KG1 (cell line): Measurements from ENCODE around the gene RPL21.
A peak's percentile ranks its signal among the peaks of the same experiment; 100 is the strongest.

Source experiments
- DNase-seq: peaks from one replicate; lab custom pipeline; 2025; lab: John Stamatoyannopoulos, UW

The RPL21 gene

DNA sequence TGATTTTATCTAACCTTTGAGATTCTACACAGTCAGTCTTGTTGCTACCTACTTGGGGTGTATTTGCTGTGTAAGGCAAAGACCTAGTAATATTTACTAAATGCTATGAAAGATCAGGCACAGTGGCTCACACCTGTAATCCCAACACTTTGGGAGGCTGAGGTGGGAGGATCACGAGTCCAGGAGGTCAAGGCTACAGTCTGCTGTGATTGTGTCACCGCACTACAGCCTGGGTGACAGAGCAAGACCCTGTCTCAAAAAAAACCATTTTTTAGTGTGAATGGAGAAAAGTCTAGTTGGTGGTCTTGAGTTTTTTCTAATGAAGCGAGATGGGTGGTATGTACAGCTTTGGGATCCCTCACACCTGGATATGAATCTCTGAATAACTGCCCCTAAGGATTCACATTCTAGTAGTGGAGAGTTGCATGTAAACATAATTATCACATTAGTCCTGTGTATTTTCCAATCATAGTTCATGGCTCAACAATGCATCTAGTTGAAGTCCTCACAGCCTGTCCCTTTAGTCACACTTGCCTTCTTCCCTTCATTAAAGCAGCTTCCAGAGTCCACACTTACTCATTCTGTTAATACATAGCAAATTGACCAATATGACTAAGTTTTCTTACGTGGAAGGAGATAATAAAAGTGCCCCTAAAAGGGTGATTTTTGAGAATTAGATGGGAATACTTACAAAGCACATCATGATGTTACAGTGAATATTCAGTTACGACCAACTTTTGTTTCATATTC, 7.5 kb downstream of the RPL21 start:
- no peak for DNase-seq

DNA sequence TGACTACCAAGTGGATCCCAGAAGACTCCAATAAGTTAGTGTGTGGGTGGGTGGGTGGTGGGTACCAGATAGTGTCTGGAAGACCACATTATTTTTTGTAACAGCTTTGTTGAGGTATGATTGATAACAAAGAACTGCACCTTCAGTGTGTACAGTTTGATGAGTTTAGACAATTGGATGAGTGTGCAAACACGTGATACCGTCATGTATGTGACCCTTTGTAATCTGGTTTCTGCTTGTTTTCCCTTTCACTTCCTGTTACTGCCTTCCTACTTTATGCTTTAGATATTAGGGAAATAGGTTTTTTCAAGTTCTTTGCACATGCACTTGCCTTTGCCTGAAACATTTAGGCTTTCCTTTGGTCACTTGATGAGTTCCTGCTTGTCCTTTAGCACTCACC, 8.5 kb downstream of the RPL21 start:
- no peak for DNase-seq

DNA sequence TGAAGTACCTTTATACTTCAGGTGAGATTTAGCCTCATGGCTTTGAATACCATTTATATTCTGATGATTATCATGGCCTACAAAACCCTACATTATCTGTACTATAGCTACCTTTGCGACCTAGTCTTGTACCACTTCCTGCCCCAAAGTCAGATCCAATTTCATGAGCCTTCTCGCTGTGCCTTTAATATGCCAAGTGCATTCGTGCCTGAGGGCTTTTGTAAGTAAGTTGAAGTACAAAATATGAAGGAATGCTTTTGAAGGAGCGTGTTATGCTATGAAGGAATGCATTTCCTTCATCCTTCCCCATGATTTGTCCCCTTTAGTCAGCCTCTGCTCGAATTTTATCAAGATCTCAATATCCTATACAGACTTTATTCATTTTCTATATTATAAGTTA, 10.0 kb downstream of the RPL21 start:
- DNase-seq: no peak

DNA sequence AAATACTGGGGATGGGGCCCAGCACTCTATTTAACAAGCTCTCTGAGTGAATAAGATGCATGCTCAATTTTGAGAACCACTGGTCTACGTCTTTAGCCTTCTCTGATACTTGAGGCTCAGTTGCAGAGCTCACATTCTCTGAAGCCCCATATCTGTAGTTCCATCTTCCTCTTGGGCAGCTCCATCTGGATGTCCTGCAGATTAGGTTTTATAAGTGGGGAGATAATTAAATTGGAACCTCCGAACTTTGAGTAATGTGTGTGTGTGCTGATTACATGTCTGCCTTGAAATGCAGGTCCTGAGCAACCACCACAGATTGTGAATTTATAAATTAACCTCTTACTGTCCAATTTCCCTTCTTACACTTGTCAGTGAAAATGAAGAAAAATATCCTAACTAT, 12.1 kb downstream of the RPL21 start:
- no peak for DNase-seq

DNA sequence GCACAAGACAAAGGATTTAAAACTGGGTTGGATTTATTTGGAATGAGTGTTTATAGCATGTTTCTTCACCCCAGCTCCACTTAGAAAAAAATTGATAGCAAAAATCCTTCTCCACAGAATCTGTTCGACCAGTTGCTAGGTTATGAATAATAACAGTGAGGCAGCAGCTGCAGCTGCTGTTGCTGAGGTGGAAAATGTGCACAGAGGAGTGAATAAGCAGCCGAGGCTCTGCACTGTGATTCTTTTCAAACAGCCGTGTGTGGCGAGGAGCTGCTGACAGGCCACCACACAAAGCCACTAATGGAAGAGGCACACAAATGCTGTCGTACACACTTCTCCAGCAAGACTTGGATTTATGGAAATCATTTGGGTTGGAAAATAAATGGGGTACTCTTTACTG, 12.8 kb downstream of the RPL21 start:
- no peak for DNase-seq

DNA sequence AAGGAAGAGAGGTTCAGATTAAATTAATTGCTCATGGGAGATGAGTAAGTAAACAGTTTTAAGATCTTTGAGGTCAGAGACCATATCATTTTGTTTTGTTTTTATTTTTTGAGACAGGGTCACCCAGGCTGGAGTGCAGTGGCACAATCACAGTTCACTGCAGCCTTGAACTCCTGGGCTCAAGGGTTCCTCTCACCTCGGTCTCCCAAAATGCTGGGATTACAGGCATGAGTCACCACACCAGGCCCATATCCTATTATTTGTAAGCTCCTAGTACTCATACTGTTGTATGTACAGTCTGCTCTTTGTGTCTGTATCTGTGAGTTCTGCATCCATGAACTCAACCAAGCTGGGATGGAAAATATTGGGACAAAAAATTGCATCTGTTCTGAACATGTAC, 13.3 kb downstream of the RPL21 start:
- DNase-seq: no peak

DNA sequence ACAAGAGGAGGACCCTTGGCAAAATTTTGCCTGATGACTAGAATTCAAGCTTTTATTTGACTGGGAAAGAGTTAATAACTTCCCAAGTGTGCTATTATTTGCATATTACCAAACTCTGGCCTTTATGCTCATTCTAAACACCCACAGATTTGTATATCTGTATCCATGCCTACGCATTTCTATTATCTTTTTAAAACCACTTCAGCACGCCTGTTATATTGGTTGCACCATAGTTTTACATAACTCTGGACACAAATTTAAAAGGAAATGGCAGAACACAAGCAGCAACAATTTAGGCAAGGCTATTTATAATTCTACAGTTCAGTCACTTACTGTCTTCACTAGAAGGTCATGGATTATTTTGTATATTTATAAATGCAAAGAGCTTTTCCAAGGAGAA, 15.6 kb downstream of the RPL21 start:
- no peak for DNase-seq

DNA sequence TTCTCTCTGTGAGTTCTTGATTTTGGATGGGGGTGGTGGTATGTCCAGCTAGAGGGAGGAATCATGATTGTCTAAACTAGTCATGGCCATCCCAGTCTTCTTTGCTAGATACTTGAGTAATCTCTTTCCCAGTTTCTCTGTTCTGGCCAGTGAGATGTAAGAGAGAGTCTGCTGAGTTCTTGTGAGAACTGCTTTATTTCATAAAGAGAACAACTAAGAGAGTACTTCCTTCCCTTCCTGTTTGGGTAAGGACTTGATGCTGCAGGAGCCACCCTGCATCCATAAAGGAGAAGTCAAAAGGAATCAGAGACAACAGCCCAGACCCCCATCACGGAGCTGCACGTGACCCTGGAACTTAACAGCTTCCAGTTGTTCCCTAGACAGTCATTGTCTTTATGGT, 16.2 kb downstream of the RPL21 start:
- DNase-seq: no peak

DNA sequence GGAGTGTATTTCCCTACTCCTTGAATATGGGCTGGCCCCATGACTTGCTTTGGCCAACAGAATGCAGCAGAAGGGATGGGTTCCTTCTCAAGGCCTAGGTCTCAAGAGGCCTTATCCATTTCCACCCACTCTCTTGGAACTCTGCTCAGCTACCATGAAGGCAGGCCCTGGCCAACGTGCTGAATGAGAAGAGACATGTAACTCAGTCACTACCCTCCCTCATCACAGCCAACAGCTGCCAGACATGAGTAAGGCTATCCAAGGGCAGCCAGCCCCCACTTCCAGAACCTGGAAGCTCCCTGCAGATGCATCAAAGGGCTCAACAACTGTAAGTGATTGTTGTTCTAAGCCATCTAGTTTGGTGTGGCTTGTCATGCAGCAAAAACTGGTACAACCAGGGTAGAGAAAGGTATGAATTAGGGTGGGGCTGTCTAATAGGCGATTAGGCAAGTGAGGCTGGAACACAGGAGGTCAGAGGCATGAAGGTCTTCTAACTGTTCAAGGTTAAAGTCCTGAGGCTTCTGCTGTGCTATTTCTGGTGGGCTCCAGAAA, 17.8 kb downstream of the RPL21 start:
- DNase-seq: no peak

DNA sequence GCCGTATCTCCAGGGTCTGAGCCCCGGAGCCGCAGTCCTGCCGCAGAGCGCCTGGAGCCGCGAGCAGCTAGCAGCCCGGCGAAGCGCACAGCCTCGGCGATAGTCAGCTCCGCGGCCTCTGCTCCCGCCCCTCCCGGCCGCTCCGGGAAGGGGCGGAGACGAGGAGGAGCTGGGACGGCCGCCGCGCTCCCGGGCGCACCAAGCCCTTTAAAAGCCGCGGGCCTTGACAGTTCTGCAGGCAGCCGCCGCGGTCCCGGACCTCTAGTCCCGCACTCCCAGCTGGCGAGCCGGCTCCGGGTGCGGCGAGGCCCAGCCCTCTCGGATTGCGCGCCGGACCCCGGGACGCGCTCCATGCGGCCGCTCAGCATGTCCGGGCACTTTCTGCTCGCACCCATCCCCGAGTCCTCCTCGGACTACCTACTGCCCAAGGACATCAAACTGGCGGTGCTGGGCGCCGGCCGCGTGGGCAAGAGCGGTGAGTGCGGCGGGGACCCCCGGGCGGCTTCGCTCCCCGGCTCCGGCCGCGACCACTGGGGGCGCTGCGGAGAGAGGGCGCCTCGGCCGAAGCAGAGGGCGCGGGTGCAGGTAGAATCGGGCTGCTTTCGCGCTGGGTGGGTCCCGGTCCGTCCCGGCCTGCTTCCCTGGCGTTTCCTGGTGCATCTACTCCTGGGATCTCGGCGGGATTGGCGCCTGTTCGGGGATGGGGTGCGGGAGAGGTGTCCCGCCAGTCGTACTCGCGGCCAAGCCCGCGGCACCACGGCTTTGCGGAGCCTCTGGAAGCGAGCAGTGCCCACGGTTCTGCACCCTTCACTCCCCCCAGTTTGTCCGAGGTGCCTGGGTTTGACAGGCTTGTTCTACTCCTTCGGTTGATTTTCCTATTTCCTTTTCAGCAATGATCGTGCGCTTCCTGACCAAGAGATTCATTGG, 19.5 kb downstream of the RPL21 start, which contains the start of gene RASL11A:
Gene RASL11A, plus strand, starts transcription at position 237 of the 927 bp plus-strand sequence. Its CDS starts 115 bp downstream, at position 352.
- DNase-seq: peak; percentile 45

DNA sequence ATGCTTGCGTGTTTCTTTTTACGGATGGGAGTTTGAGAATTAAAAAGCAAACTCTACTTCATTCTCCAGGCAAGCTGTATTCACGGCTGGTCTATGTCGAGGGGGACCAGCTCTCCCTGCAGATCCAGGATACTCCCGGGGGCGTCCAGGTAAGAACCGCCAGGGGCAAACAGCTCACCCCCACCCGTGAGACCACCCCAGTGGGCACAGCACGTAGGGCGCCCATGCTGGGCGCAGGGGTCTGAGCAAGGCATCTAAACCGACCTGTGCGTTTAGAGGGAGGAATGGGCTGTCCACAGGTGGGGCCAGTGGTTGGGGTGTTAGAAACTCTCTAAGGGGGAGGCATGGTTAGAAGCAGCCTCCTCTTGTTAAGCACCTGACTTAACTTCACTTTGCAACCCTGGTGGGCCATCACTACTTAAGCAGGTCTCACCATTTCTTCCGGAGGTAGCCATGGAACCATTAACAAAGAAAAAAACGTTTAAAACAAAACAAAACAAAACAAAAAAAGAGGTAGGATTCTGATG, 20.3 kb downstream of the RPL21 start:
- DNase-seq: no peak

DNA sequence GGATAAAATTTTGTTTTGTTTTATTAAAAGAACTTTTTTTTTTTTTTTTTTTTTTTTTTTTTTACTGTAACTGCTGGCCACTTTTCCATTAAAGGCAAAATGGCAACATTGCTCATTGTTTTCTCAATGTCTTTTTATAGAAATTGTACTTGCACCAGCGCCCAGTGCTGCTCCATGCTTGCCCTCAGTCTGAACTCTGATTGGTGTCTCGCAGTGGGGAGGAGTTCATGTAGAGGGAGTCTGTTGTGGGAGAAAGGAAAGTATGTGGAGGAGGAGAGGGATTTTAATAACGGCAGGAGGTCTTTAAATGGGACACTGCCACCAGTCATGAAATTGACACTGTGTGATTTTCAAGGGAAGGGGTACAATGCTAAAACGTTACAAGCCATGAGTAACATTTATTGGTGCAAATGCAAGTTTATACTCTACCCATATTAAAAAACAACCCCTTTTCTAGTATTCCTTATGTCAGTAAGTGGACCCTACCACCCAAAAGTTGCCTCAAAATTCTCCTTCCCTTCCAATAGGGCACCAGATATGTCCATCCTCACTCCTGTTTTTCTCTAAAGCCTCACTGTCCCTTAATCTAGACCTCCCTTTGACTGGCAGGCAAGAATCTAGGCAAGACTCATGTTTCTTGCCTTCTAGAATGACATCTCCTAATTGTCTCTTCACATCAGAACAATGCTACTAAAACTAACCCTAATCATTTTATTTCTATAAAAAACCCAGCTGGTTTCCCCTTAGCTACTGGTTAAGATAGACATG, 22.5 kb downstream of the RPL21 start:
- no peak for DNase-seq

DNA sequence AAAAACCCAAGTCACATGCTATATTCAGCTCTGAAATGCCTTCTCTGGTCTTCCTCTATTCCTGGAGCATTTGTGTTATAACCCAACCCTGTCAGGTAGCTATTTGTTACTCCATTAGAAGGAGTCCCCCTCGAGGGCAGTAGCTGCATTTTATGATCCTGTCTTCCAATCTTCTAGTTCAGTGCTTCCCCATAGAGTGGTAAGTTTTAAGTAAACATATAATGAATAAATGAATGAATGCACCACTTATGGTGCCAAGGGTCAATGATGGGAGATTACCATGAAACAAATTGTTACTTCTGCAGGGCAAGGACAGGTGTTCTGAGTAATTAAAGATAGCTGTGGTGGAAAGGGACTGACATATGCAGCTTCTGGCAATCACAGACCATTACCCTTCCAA, 23.3 kb downstream of the RPL21 start:
- no peak for DNase-seq

DNA sequence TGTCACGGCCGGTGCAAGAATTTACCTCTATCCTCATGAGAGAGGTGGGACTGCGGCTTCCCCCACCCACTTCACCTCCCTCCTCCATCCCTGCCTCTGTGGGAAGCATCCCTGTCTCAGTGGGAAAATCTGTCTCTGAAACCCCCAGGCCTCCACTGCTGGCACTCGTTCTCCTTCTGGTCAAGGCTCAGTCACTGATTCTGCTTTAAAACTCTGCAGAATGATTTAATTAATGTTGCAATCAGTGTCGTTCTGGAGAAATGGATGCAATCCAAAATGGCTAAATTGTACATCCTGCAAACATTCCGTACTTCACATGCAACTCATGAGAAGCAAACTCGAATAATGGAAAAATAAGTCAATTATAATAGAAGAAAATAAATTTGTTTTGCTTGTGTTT, 24.8 kb downstream of the RPL21 start:
- DNase-seq: no peak

DNA sequence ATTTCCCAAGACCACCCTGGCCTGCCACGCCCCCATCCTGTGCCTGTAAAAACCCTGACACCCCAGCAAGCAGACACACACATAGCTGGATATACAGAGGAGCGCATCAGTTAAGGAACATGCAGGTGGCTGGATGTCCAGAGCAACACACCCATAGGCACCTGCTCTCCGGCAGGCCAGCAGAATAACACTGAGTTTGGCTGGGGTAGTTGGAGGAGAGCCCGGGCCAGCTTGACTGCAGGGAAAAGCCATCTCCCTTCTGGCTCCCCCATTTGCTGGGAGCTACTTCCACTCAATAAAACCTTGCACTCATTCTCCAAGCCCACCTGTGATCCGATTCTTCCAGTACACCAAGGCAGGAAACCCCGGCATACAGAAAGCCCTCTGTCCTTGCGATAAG, 28.1 kb downstream of the RPL21 start:
- no peak for DNase-seq

DNA sequence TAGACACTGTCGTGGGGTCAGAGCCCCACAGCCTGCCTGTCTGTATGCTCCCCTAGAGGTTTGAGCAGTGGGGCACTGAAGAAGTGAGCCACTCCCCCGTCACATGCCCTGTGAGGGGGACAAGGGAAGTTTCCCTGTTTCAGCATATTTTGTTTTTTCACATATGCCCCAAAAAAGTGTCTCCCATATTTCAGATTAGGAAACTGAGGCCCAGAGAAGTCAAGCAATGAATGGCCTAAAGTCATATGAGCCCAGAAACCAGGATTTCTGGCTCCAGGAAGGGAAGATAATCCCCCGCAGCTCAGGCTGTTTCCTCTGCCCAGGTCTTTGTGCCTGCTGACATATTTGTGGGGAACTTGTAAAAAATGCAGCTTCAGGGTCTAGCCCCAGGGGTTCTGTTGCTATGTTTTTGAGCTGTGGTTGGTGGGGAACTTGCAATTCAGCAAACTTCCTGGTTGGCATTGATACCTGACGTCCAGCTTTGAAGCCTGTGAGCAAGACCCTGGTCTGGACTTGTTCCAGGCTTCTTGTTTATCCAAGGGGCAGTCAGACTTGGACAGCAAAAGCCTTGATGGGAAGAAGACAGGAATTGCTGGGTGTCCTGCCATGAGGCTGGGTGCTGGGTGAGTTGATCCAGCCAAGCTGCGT, 28.8 kb downstream of the RPL21 start:
- DNase-seq: no peak

DNA sequence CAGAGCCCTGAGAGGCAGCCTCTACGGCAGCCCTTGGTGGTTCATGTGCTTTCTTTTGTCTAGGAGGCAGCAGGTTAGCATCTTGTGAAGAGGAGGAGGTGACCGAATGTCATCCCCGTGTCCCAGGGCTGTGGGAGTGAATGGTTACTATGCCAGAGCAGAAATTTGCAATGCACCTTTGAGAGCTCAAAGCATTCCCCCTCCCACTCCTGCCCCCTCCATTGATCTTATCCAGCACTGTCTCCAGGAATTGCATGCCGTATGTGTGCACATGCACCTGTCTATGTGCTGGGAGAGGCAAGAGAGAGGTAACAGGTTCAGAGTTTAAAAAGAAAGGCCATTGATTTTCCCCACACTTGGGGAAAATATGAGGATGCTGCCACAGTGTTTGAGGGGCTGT, 29.5 kb downstream of the RPL21 start:
- DNase-seq: no peak

DNA sequence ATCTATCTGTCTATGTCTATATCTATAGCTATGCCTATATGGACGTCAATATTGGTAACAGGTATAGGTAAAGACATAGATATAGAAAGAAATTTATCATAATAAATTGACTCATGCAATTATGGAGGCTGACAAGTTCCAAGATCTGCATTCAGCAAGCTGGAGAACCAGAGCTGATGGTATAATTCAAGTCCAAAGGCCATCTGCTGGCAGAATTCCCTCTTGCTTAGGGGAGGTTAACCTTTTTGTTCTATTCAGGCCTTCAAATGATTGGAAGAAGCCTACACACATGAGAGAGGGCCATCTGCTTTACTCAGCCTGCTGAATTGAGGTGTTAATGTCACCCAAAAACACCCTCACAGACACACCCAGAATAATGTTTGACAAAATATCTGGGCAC, 30.1 kb downstream of the RPL21 start:
- no peak for DNase-seq

DNA sequence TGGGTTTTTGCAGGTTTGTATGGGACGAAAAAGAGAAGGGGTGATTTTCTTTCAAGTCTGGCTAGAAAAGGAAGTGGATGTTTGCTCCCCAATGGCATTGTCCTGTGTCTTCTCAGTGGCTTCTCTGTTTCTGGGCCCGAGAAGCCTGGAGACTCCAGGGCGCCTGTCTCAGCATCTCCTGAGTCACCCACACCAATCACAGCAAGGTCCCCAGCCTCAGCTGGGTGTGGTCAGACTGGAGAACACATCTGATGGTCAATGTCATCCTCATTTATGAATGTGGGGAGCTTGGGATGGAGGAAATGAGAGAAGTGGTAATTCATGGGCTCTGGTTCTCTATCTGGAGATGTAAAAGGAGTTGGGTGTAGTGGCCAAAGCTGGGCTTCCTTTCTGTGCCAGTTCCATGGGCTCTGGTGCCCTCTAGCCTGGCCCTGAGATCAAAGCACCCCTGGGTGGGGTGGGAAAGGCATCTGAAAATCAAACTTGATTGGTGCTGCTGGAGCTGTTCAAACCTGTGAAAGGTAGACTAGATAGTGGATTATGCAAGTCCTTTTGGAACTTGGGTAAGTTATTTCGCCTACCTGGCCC, 32.6 kb downstream of the RPL21 start:
- DNase-seq: no peak

DNA sequence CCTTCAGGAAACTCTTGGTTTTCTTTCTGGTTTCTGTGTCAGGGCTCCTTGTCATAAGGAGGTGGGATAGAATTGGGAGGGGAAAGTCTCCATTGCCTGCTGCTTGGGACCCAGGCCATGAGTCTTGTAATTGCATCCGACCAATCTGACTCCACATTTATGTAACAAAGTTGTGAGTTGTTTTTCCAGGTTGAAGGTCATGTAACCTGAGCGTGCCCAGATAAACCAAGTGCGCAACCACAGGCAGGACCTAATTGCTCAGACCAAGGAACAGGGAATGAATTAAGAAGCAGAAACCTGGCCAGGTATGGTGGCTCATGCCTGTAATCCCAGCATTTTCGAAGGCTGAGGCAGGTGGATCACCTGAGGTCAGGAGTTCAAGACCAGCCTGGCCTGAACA, 37.0 kb downstream of the RPL21 start:
- no peak for DNase-seq
